ENCODE results near the gene HOXC6. TPM values are rescaled to one million over a fixed set of nuclear protein-coding genes. Genes with fewer than 3 reads are reported as not detected.

HOXC6 gene
- total RNA-seq, 1 donor from 2014 or later: 1.1 TPM

- peaks cover 33% of the 10 kb centered on the region for H3K27me3 ChIP-seq (ENCODE audit: control insufficient read depth, insufficient read depth, low read length)
- H3K36me3 ChIP-seq (ENCODE audit: control insufficient read depth, insufficient read depth, low read length): no peaks in the 10 kb centered on the region
- TF ChIP-seq CTCF (IDR thresholded peaks at IDR 0.05; ENCODE audit: insufficient read depth, low read length, poor library complexity, severe bottlenecking): no peak
- no peak for DNase-seq (ENCODE audit: low read depth)
- peak overlapping the region; percentile 28 for H3K4me3 ChIP-seq (ENCODE audit: low read depth, low read length)
These were observed 46.3 kb upstream of the HOXC6 start for GRCh38 chr12:53981634-53982565.

GRCh38 chr12:53982648-53983567 lies 45.3 kb upstream of the HOXC6 start:
- peak overlapping the region; percentile 37 for H3K4me3 ChIP-seq (ENCODE audit: low read depth, low read length)
- DNase-seq (ENCODE audit: low read depth): no peak
- H3K36me3 ChIP-seq (ENCODE audit: control insufficient read depth, insufficient read depth, low read length): no peaks in the 10 kb centered on the region
- peaks cover 35% of the 10 kb centered on the region for H3K27me3 ChIP-seq (ENCODE audit: control insufficient read depth, insufficient read depth, low read length)
- no peak for TF ChIP-seq CTCF (IDR thresholded peaks at IDR 0.05; ENCODE audit: insufficient read depth, low read length, poor library complexity, severe bottlenecking)

- no peak for DNase-seq (ENCODE audit: low read depth)
- TF ChIP-seq CTCF (IDR thresholded peaks at IDR 0.05; ENCODE audit: insufficient read depth, low read length, poor library complexity, severe bottlenecking): no peak
- Histone ChIP-seq H3K36me3 (ENCODE audit: control insufficient read depth, insufficient read depth, low read length) (no peaks in the 10 kb centered on the region), H3K27me3 (ENCODE audit: control insufficient read depth, insufficient read depth, low read length) (peaks cover 32% of the 10 kb centered on the region), H3K4me3 (ENCODE audit: low read depth, low read length) (peak overlapping the region; percentile 37)
These were observed 44.7 kb upstream of the HOXC6 start for GRCh38 chr12:53983568-53983949.

GRCh38 chr12:53983950-53984572 lies 44.2 kb upstream of the HOXC6 start:
- DNase-seq (ENCODE audit: low read depth): no peak
- Histone ChIP-seq H3K27me3 (ENCODE audit: control insufficient read depth, insufficient read depth, low read length) (peaks cover 32% of the 10 kb centered on the region), H3K4me3 (ENCODE audit: low read depth, low read length) (peak overlapping the region; percentile 37), H3K36me3 (ENCODE audit: control insufficient read depth, insufficient read depth, low read length) (no peaks in the 10 kb centered on the region)
- TF ChIP-seq CTCF (IDR thresholded peaks at IDR 0.05; ENCODE audit: insufficient read depth, low read length, poor library complexity, severe bottlenecking): no peak

- Histone ChIP-seq H3K4me3 (ENCODE audit: low read depth, low read length) (peak within 1 kb of the TSS; percentile 60), H3K36me3 (ENCODE audit: control insufficient read depth, insufficient read depth, low read length) (no peaks in the 10 kb centered on the region), H3K27me3 (ENCODE audit: control insufficient read depth, insufficient read depth, low read length) (peaks cover 35% of the 10 kb centered on the region)
- DNase-seq (ENCODE audit: low read depth): peak; percentile 83
- peak; percentile 82 for TF ChIP-seq CTCF (IDR thresholded peaks at IDR 0.05; ENCODE audit: insufficient read depth, low read length, poor library complexity, severe bottlenecking)
These were observed 43.1 kb upstream of the HOXC6 start, which contains the start of gene HOXC10 for GRCh38 chr12:53984901-53985691. TSS of gene HOXC10 (plus strand) at chr12:53985146. CDS start at chr12:53985260, 114 bp downstream.

Measured in kidney epithelial cell (primary cell).